ENCODE results near the gene DYSF. TPM values are rescaled to one million over a fixed set of nuclear protein-coding genes. Genes with fewer than 3 reads are reported as not detected.
"Not testable (repeated sequence)": the region's sequence is repeated elsewhere in the genome, so short reads cannot be mapped to it uniquely, and the experiment has no call there.

DYSF gene
- total RNA-seq, 4 donors from 2014 or later: 17.4 to 40.7 (median 18.5) TPM

- H3K27ac ChIP-seq (replicated peaks in 1 of 4): no peak overlapping the region
- no peak for DNase-seq (ENCODE audit: extremely low spot score)
- H3K9me3 ChIP-seq: no peaks in the 10 kb centered on the region
- peaks cover 0 to 57% (median 17%) of the 10 kb centered on the region in 4 donors for H3K36me3 ChIP-seq
- H3K4me3 ChIP-seq: no peak overlapping the region
- WGBS: 81% methylated on average over 10 of the region's 11 CpGs
- TF ChIP-seq EP300 (IDR thresholded peaks at IDR 0.05) (no peak), POLR2AphosphoS5 (IDR thresholded peaks at IDR 0.05) (no peak), POLR2A (IDR thresholded peaks at IDR 0.05; ENCODE audit: low read depth) (no peak), CTCF (IDR thresholded peaks at IDR 0.05) (no peak)
- peaks cover 0 to 9% (median 0%) of the 10 kb centered on the region in 4 donors for H3K4me1 ChIP-seq
- H3K27me3 ChIP-seq: no peaks in the 10 kb centered on the region
- intact Hi-C loops (cut with DNase I): no loop called here
Measured at GRCh38 chr2:71486881-71487640, 33.7 kb downstream of the DYSF start.

- DNase-seq (ENCODE audit: extremely low spot score); H3K4me3 ChIP-seq; H3K27me3 ChIP-seq; H3K27ac ChIP-seq (replicated peaks in 1 of 4); intact Hi-C loops (cut with DNase I); H3K4me1 ChIP-seq; H3K9me3 ChIP-seq: not testable (repeated sequence)
- 73% methylated on average over 3 of the region's 3 CpGs for WGBS
- peaks cover 0 to 23% (median 3%) of the 10 kb centered on the region in 4 donors for H3K36me3 ChIP-seq
Measured at GRCh38 chr2:71491551-71491950, 38.2 kb downstream of the DYSF start.

- no peak for DNase-seq (ENCODE audit: extremely low spot score)
- WGBS: 74% methylated on average over 6 of the region's 6 CpGs
- Histone ChIP-seq H3K36me3 (peaks cover 0 to 23% (median 3%) of the 10 kb centered on the region in 4 donors), H3K9me3 (no peaks in the 10 kb centered on the region), H3K4me1 (peaks cover 0 to 7% (median 0%) of the 10 kb centered on the region in 4 donors), H3K27ac (replicated peaks in 1 of 4) (no peak overlapping the region), H3K27me3 (no peaks in the 10 kb centered on the region), H3K4me3 (no peak overlapping the region)
- TF ChIP-seq POLR2AphosphoS5 (IDR thresholded peaks at IDR 0.05): peak; percentile 64
- TF ChIP-seq CTCF (IDR thresholded peaks at IDR 0.05): no peak
- TF ChIP-seq POLR2A (IDR thresholded peaks at IDR 0.05; ENCODE audit: low read depth): no peak
- TF ChIP-seq EP300 (IDR thresholded peaks at IDR 0.05): peak; percentile 23
- intact Hi-C loops (cut with DNase I): no loop called here
Measured at GRCh38 chr2:71492112-71492511, 38.8 kb downstream of the DYSF start.

- Histone ChIP-seq H3K27ac (replicated peaks in 1 of 4) (no peak overlapping the region), H3K9me3 (no peaks in the 10 kb centered on the region), H3K36me3 (peaks cover 0 to 17% (median 3%) of the 10 kb centered on the region in 4 donors), H3K4me3 (no peak overlapping the region), H3K27me3 (no peaks in the 10 kb centered on the region), H3K4me1 (peaks cover 8 to 19% (median 11%) of the 10 kb centered on the region in 4 donors)
- no peak for TF ChIP-seq POLR2AphosphoS5 (IDR thresholded peaks at IDR 0.05)
- intact Hi-C loops (cut with DNase I): no loop called here
- WGBS: 87% methylated on average over 4 of the region's 4 CpGs
- no peak for DNase-seq (ENCODE audit: extremely low spot score)
Measured at GRCh38 chr2:71494091-71494490, 40.7 kb downstream of the DYSF start.

- Histone ChIP-seq H3K4me3 (no peak overlapping the region), H3K36me3 (peaks cover 0 to 11% (median 3%) of the 10 kb centered on the region in 4 donors), H3K9me3 (no peaks in the 10 kb centered on the region), H3K4me1 (peaks cover 13 to 24% (median 16%) of the 10 kb centered on the region in 4 donors), H3K27ac (replicated peaks in 1 of 4) (no peak overlapping the region), H3K27me3 (no peaks in the 10 kb centered on the region)
- 100% methylated on average over 1 of the region's 1 CpG for WGBS
- TF ChIP-seq EP300 (IDR thresholded peaks at IDR 0.05): no peak
- TF ChIP-seq POLR2A (IDR thresholded peaks at IDR 0.05; ENCODE audit: low read depth): no peak
- no peak for TF ChIP-seq CTCF (IDR thresholded peaks at IDR 0.05)
- TF ChIP-seq POLR2AphosphoS5 (IDR thresholded peaks at IDR 0.05): no peak
- DNase-seq (ENCODE audit: extremely low spot score): no peak
- intact Hi-C loops (cut with DNase I): no loop called here
Measured at GRCh38 chr2:71494523-71495155, 41.3 kb downstream of the DYSF start.
